GM12801 (cell line): ENCODE measurements around the gene CACNA1D.

Experiments used
- TF ChIP-seq, protein P1 (sequence below): IDR thresholded peaks from one replicate; pipeline ENCODE4 v1.5.1; 2011; ENCODE audit warnings: control low read depth; ENCODE audit not compliant: insufficient read length; ENCODE audit errors: extremely low read depth

CACNA1D gene

DNA sequence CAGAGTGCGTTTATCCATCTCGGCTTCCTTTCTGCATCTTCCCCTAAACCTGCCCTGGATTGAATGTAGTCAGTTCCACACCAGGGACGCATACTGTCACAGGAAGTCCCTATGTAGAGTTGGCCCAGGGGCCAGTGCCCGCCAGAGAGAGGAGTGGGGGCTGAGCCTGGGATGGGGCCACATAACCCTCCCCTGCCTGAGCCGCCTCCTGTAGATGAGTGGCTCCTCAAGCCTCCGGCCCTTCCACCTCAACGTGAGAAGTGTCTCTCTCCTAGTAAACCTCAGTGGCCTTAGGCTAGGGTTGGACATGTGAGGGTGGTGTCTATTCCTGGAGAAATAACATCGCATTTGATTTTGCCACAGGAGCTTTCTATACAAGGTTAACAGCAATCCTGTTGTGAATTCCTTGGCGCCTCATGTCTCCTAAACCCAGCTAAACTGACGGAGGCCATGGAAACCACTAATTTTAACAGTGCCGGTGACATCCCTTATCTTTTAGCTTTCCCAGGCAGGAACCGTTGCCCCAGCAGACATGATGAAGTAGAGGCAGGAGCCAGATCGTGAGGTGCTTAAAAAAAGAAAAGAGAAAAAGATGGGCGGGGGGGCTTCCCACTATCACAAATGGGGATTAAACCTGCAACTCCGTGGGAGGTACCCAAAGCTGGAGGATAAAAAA is 180.7 kb downstream of the CACNA1D start:
- TF ChIP-seq, protein P1, sequence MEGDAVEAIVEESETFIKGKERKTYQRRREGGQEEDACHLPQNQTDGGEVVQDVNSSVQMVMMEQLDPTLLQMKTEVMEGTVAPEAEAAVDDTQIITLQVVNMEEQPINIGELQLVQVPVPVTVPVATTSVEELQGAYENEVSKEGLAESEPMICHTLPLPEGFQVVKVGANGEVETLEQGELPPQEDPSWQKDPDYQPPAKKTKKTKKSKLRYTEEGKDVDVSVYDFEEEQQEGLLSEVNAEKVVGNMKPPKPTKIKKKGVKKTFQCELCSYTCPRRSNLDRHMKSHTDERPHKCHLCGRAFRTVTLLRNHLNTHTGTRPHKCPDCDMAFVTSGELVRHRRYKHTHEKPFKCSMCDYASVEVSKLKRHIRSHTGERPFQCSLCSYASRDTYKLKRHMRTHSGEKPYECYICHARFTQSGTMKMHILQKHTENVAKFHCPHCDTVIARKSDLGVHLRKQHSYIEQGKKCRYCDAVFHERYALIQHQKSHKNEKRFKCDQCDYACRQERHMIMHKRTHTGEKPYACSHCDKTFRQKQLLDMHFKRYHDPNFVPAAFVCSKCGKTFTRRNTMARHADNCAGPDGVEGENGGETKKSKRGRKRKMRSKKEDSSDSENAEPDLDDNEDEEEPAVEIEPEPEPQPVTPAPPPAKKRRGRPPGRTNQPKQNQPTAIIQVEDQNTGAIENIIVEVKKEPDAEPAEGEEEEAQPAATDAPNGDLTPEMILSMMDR, result no peak

DNA sequence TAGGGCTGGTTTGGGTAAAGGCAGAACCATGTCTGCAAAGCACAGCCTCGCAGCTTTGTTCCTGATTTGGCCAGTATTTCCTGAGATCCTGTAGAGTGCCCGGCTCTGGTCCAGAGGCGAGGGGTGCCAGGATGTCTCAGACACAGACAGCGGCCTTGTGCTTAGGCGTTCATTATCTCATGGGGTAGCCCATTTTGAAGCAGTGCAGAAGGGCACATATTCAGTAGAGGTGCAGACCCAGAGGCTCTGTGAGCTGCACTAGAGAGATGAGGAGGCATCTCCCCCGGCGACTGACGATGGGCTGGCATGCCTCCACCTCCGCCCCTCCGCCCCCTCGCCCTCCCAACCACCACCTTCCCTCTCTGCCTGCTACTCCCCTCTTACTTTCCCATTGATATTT is 181.5 kb downstream of the CACNA1D start:
- TF ChIP-seq, protein P1, result no peak

DNA sequence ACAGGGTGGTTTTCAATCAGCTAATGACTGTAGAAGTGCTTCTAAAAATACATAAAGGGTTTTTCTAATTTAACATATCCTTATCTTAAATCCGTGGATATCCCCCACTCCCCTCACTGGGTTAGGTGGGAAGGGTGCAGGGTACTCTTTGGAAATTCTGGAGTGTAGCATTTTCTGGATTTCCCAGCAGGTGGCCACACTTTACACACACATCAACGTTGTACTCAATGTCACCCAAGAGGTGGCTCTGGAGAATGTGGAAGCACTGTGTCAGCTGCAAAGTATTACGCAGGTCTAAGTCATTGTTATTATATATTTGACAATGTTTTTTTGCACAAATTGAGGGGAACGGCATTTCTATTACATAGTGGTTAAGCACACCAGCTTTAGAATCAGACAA is 183.0 kb downstream of the CACNA1D start:
- TF ChIP-seq, protein P1, result no peak

DNA sequence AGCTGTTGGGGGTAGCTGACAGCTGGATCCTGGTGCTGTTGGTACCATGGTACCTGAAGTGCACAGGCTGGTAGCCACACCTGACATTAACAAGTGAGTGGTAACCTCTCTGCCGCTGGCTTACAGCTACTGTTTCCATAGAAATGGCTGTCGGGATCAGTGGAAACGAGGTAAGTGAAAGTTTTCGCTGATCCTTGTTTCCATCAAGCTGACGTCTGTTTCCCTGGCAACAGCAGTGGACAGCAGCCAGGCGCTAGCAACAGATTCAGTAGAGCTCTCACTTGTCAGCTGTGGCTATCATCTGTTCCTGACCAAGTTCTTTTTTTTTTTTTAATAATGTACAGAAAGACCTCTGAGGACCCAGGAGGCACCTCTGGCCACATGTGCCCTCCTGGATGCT is 185.6 kb downstream of the CACNA1D start:
- TF ChIP-seq, protein P1, result no peak

DNA sequence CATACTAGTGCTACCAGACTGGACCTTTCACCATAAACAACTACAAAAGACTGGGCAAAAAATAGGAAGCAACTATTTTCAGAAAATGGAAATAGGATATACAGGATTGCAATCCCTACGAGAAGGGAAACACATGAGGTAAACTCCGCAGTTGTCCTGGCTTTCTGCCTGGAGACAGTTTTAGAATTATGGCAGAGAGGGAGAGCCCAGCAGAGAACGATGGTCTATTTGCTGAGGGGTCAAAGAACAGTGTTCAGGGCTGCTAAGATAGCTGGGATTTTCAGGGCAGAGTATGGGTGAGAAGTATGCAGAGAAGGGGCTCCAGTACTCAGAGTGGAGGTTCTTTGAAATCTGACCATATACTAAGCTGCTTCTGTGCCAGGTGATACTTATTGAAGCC is 188.4 kb downstream of the CACNA1D start:
- TF ChIP-seq, protein P1, result no peak

DNA sequence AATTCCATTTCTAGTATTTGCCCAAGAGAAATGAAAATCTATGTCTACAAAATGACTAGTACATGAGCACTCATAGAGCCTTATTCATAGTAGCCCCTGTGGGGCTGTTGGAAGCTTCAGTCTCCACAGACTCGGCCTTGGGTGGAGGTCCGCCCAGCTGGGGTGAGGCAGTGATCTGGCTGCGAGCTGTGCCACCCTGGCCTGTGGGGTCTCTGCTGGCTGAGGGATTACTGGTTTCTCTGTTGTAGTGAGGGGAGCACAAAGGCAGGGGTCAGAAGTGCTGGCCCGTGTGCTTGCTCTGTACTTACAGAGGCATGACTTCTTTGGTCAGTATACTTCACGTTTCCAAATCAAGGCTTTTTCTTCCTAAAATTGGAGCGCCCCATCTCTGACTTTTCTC is 193.7 kb downstream of the CACNA1D start:
- TF ChIP-seq, protein P1, result no peak

DNA sequence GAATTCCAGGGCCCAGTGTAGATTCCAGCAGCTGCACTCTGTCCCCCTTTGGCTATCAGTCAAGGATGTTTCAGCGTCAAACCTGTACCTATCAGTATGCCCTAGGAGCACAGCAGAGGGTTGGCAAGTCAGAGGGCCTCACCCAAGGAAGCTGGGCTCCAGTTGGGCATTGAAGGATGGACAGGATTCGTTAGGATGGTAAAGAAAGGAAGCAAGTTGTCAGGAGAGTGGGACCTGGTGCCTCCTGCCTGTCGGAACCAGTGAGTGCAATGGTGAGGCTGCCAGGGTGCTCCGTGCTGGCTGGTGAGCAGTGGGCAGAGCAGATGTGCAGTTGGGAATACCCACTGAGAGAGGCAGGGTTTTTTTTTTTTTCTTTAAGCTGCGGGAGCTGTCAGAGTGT is 194.6 kb downstream of the CACNA1D start:
- TF ChIP-seq, protein P1, result no peak
